DND-41 (cell line): ENCODE data around the gene GPR52.

Source experiments
- ATAC-seq: fragments of 200-7000 bp; cut with Tn5 transposase; 3 replicates; pipeline ENCODE4 v1.9.1; 2021; ENCODE audit warnings: low read depth; ENCODE audit not compliant: insufficient read depth
- DNase-seq: peaks from one replicate; pipeline ENCODE4 v3.0.0-alpha.2; 2020
- H2AFZ ChIP-seq: 2 replicates; pipeline ENCODE4 v1.6.0; 2012; ENCODE audit warnings: low read depth, low read length
- H3K27ac ChIP-seq: 2 replicates; pipeline ENCODE4 v1.5.1; 2012; ENCODE audit warnings: low read length, inconsistent platforms
- H3K27me3 ChIP-seq: fragments of 200-600 bp; sonication (generic); 2 replicates; pipeline ENCODE4 v1.6.0; 2012; ENCODE audit warnings: low read length, mild to moderate bottlenecking, inconsistent platforms; ENCODE audit not compliant: insufficient read depth, poor library complexity
- H3K36me3 ChIP-seq: 2 replicates; pipeline ENCODE4 v1.5.1; 2012; ENCODE audit warnings: low read length, inconsistent platforms; ENCODE audit not compliant: insufficient read depth
- H3K4me1 ChIP-seq: 2 replicates; pipeline ENCODE4 v1.5.1; 2012; ENCODE audit warnings: mild to moderate bottlenecking, low read length; ENCODE audit not compliant: insufficient read depth
- H3K4me2 ChIP-seq: 2 replicates; pipeline ENCODE4 v1.6.0; 2012; ENCODE audit warnings: mild to moderate bottlenecking, moderate library complexity, low read length, inconsistent platforms; ENCODE audit not compliant: insufficient read depth
- H3K4me3 ChIP-seq, 2 experiments: fragments of 200-600 bp in 1 of 2; shearing (Covaris generic) in 1 of 2; 2 replicates each; pipeline ENCODE4 v1.5.1; 2012 to 2016; ENCODE audit warnings: inconsistent platforms in 2 of 2, low read length in 2 of 2, mild to moderate bottlenecking in 2 of 2, low read depth in 1 of 2, moderate library complexity in 1 of 2
- H3K79me2 ChIP-seq: 2 replicates; pipeline ENCODE4 v1.6.0; 2012; ENCODE audit warnings: low read length, inconsistent platforms; ENCODE audit not compliant: insufficient read depth
- H3K9ac ChIP-seq: 2 replicates; pipeline ENCODE4 v1.6.0; 2012; ENCODE audit warnings: low read depth, mild to moderate bottlenecking, inconsistent platforms, low read length, moderate library complexity
- H3K9me3 ChIP-seq: 2 replicates; pipeline ENCODE4 v1.5.1; 2012; ENCODE audit warnings: low read length, moderate library complexity, mild to moderate bottlenecking, inconsistent platforms; ENCODE audit not compliant: insufficient read depth, severe bottlenecking
- H4K20me1 ChIP-seq: 2 replicates; pipeline ENCODE4 v1.6.0; 2012; ENCODE audit warnings: low read length; ENCODE audit not compliant: insufficient read depth
- EZH2 ChIP-seq: IDR thresholded peaks from 3 replicates; pipeline ENCODE4 v1.6.1; 2012; ENCODE audit warnings: borderline replicate concordance, low read depth, mild to moderate bottlenecking, moderate library complexity, low read length, inconsistent platforms; ENCODE audit not compliant: severe bottlenecking
- TF ChIP-seq, protein P1 (sequence below): IDR thresholded peaks from 2 replicates; pipeline ENCODE4 v1.5.1; 2012; ENCODE audit warnings: borderline replicate concordance, low read length, moderate library complexity, mild to moderate bottlenecking; ENCODE audit not compliant: poor library complexity, severe bottlenecking; ENCODE audit errors: extremely low read depth

Gene GPR52

DNA sequence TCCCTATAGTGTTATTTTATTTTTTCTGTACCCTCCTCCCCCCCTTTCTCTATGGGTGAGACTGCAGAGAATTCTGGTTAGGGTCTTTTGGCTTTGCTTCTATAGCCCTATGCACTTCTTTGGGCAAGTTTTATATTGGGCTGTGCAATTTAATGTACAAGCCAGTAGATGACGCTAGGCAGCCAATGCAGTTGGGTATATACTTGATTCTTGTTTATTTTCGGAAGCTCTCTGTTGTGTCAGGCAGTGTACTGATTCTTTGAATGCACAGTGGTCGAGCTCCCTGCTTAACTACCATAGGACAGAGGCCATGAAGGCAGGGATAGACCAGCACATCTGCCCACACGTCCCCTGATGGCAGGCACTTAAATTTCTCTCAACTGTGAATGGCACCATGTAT, 34.1 kb upstream of the GPR52 start:
- DNase-seq, result no peak
- peak overlapping the region; percentile 4; the same call in 1 of the 2 replicates for H3K4me2 ChIP-seq
- H3K36me3 ChIP-seq, result no peaks in the 10 kb centered on the region

DNA sequence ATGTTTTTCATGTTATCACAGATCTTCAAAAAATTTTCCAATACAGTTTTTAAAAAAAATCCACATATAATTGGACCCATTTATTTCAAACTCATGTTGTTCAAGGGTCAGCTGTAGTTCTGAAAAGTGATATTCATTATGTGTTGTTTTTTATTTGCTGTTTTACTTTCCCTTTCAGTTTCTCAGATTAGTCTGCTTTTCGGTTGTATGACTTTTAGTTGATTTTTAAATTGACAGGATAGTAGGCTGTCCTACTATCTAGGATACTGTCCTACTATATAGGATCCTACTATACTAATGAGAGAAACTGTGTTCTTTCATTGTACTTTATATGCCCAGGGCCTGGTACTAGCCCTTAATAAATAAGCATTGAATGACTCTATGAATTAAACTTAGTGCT, 33.6 kb upstream of the GPR52 start:
- Histone ChIP-seq H3K4me3 (no peak overlapping the region), H4K20me1 (no peaks in the 10 kb centered on the region), H2AFZ (no peak overlapping the region), H3K9me3 (no peaks in the 10 kb centered on the region), H3K27ac (no peak overlapping the region), H3K9ac (no peak overlapping the region), H3K4me2 (peak overlapping the region; percentile 4; the same call in 1 of the 2 replicates), H3K36me3 (no peaks in the 10 kb centered on the region), H3K27me3 (no peaks in the 10 kb centered on the region), H3K4me1 (no peaks in the 10 kb centered on the region; the same call in 1 of the 2 replicates), H3K79me2 (no peaks in the 10 kb centered on the region)
- no peak for TF ChIP-seq EZH2
- TF ChIP-seq, protein P1, sequence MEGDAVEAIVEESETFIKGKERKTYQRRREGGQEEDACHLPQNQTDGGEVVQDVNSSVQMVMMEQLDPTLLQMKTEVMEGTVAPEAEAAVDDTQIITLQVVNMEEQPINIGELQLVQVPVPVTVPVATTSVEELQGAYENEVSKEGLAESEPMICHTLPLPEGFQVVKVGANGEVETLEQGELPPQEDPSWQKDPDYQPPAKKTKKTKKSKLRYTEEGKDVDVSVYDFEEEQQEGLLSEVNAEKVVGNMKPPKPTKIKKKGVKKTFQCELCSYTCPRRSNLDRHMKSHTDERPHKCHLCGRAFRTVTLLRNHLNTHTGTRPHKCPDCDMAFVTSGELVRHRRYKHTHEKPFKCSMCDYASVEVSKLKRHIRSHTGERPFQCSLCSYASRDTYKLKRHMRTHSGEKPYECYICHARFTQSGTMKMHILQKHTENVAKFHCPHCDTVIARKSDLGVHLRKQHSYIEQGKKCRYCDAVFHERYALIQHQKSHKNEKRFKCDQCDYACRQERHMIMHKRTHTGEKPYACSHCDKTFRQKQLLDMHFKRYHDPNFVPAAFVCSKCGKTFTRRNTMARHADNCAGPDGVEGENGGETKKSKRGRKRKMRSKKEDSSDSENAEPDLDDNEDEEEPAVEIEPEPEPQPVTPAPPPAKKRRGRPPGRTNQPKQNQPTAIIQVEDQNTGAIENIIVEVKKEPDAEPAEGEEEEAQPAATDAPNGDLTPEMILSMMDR, result no peak
- DNase-seq (no peak), ATAC-seq (peak; percentile 39; the same call in 1 of the 3 replicates)

More for the DNA sequence above, 34.1 kb upstream of the GPR52 start:
- no peak overlapping the region for H2AFZ ChIP-seq
- H3K4me1 ChIP-seq, result no peaks in the 10 kb centered on the region; the same call in 1 of the 2 replicates
- no peaks in the 10 kb centered on the region for H3K79me2 ChIP-seq
- no peaks in the 10 kb centered on the region for H3K27me3 ChIP-seq
- H4K20me1 ChIP-seq, result no peaks in the 10 kb centered on the region
- no peak overlapping the region for H3K27ac ChIP-seq
- no peaks in the 10 kb centered on the region for H3K9me3 ChIP-seq
- ATAC-seq, result no peak
- no peak overlapping the region for H3K4me3 ChIP-seq
- H3K9ac ChIP-seq, result no peak overlapping the region
- TF ChIP-seq, protein P1, result peak; percentile 13
- no peak for TF ChIP-seq EZH2

DNA sequence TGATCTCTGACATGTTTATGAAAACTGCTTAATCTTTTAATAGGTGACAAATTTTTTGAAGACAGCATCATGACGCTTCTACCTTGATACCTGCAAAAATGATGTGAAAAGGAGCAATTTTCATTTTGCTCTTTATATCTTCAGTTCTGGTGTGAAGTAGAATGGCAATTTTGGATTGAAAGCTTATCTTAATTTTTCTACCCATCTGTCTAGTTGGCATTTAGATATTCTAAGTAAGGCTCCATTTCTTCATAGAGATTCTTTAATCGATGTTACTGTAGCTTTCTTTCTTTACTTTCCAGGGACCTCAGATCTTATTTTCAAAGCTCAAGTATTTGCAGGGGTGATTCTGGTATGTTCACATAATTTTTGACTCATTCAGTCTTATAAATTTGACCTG, 32.3 kb upstream of the GPR52 start:
- DNase-seq (no peak), ATAC-seq (no peak)
- Histone ChIP-seq H3K4me1 (no peaks in the 10 kb centered on the region; the same call in 1 of the 2 replicates), H2AFZ (no peak overlapping the region), H3K27ac (no peak overlapping the region), H3K9me3 (no peaks in the 10 kb centered on the region), H3K9ac (no peak overlapping the region), H3K79me2 (no peaks in the 10 kb centered on the region), H3K4me3 (no peak overlapping the region), H3K36me3 (no peaks in the 10 kb centered on the region), H3K4me2 (no peak overlapping the region), H3K27me3 (no peaks in the 10 kb centered on the region), H4K20me1 (no peaks in the 10 kb centered on the region)
- TF ChIP-seq EZH2, result no peak
- TF ChIP-seq, protein P1, result no peak
